Parathyroid adenoma (tissue), 2 donors: ENCODE data around the gene KLHL29.

Experiments
- H2AFZ ChIP-seq: fragments of 300-600 bp; sonication (generic); one replicate; pipeline ENCODE4 v1.7.0; 2017; ENCODE audit warnings: antibody characterized with exemption, mild to moderate bottlenecking
- H3K27ac ChIP-seq: fragments of 300-600 bp; sonication (generic); one replicate; pipeline ENCODE4 v1.7.0; 2017
- H3K27me3 ChIP-seq: fragments of 300-600 bp; sonication (generic); one replicate; pipeline ENCODE4 v1.7.0; 2017; ENCODE audit warnings: low read length; ENCODE audit not compliant: control insufficient read depth, insufficient read depth
- H3K36me3 ChIP-seq: fragments of 300-600 bp; sonication (generic); one replicate; pipeline ENCODE4 v1.7.0; 2017; ENCODE audit warnings: low read length; ENCODE audit not compliant: control insufficient read depth, insufficient read depth
- H3K4me1 ChIP-seq: fragments of 300-600 bp; sonication (generic); one replicate; pipeline ENCODE4 v1.7.0; 2017; ENCODE audit warnings: control low read depth
- H3K4me2 ChIP-seq: fragments of 300-600 bp; sonication (generic); one replicate; pipeline ENCODE4 v1.7.0; 2017; ENCODE audit warnings: low read length
- H3K4me3 ChIP-seq: fragments of 300-600 bp; sonication (generic); one replicate; pipeline ENCODE4 v1.7.0; 2017; ENCODE audit warnings: low read depth, low read length
- H3K79me2 ChIP-seq: fragments of 300-600 bp; sonication (generic); one replicate; pipeline ENCODE4 v1.7.0; 2017; ENCODE audit warnings: control low read depth
- H3K9ac ChIP-seq: fragments of 300-600 bp; sonication (generic); one replicate; pipeline ENCODE4 v1.7.0; 2017; ENCODE audit warnings: mild to moderate bottlenecking
- H3K9me3 ChIP-seq: fragments of 300-600 bp; sonication (generic); one replicate; pipeline ENCODE4 v1.7.0; 2017; ENCODE audit warnings: low read length; ENCODE audit not compliant: control insufficient read depth
- CTCF ChIP-seq: fragments of 300-600 bp; sonication (generic); IDR thresholded peaks from one replicate; pipeline ENCODE4 v1.7.0; 2017; ENCODE audit warnings: antibody characterized with exemption, mild to moderate bottlenecking
- donor health status: primary hyperparathyroidism.

Gene KLHL29

GRCh38 chr2:23607925-23608324, 222.9 kb downstream of the KLHL29 start:
- Histone ChIP-seq H3K4me1 (no peaks in the 10 kb centered on the region), H3K36me3 (no peaks in the 10 kb centered on the region), H2AFZ (no peak overlapping the region), H3K79me2 (no peaks in the 10 kb centered on the region), H3K9me3 (peaks cover 4% of the 10 kb centered on the region), H3K4me2 (no peak overlapping the region), H3K27ac (no peak overlapping the region), H3K27me3 (no peaks in the 10 kb centered on the region), H3K4me3 (no peak overlapping the region), H3K9ac (no peak overlapping the region)
- no peak for TF ChIP-seq CTCF

- no peak for TF ChIP-seq CTCF
- Histone ChIP-seq H3K27me3 (no peaks in the 10 kb centered on the region), H3K36me3 (no peaks in the 10 kb centered on the region), H2AFZ (no peak overlapping the region), H3K79me2 (no peaks in the 10 kb centered on the region), H3K9ac (no peak overlapping the region), H3K27ac (no peak overlapping the region), H3K4me3 (no peak overlapping the region), H3K9me3 (peaks cover 4% of the 10 kb centered on the region), H3K4me1 (no peaks in the 10 kb centered on the region), H3K4me2 (no peak overlapping the region)
Measured at GRCh38 chr2:23609254-23609653, 224.3 kb downstream of the KLHL29 start.

GRCh38 chr2:23611839-23612238, 226.9 kb downstream of the KLHL29 start:
- no peak overlapping the region for H3K9ac ChIP-seq
- H3K4me1 ChIP-seq: no peaks in the 10 kb centered on the region
- H2AFZ ChIP-seq: no peak overlapping the region
- no peak overlapping the region for H3K27ac ChIP-seq
- H3K36me3 ChIP-seq: no peaks in the 10 kb centered on the region
- no peaks in the 10 kb centered on the region for H3K79me2 ChIP-seq
- no peak overlapping the region for H3K4me3 ChIP-seq
- H3K4me2 ChIP-seq: no peak overlapping the region
- TF ChIP-seq CTCF: no peak
- H3K27me3 ChIP-seq: no peaks in the 10 kb centered on the region
- H3K9me3 ChIP-seq: peaks cover 4% of the 10 kb centered on the region

GRCh38 chr2:23614701-23615100, 229.7 kb downstream of the KLHL29 start:
- no peak overlapping the region for H3K4me2 ChIP-seq
- H3K4me1 ChIP-seq: no peaks in the 10 kb centered on the region
- H3K27me3 ChIP-seq: no peaks in the 10 kb centered on the region
- H3K4me3 ChIP-seq: no peak overlapping the region
- H2AFZ ChIP-seq: no peak overlapping the region
- TF ChIP-seq CTCF: no peak
- H3K9ac ChIP-seq: no peak overlapping the region
- H3K9me3 ChIP-seq: peaks cover 4% of the 10 kb centered on the region
- H3K79me2 ChIP-seq: no peaks in the 10 kb centered on the region
- no peak overlapping the region for H3K27ac ChIP-seq
- no peaks in the 10 kb centered on the region for H3K36me3 ChIP-seq

- H3K4me3 ChIP-seq: no peak overlapping the region
- no peak overlapping the region for H3K27ac ChIP-seq
- no peak overlapping the region for H3K9ac ChIP-seq
- H3K4me2 ChIP-seq: no peak overlapping the region
- no peak for TF ChIP-seq CTCF
- no peaks in the 10 kb centered on the region for H3K36me3 ChIP-seq
- no peaks in the 10 kb centered on the region for H3K27me3 ChIP-seq
- no peaks in the 10 kb centered on the region for H3K79me2 ChIP-seq
- H2AFZ ChIP-seq: no peak overlapping the region
- no peaks in the 10 kb centered on the region for H3K4me1 ChIP-seq
- H3K9me3 ChIP-seq: peaks cover 4% of the 10 kb centered on the region
Measured at GRCh38 chr2:23615216-23616020, 230.4 kb downstream of the KLHL29 start.
